D721Med (cell line): ENCODE data around the gene AATK.

ENCODE experiments used
- DNase-seq: peaks from one replicate; pipeline ENCODE4 v3.0.0; 2011; ENCODE audit warnings: low spot score; ENCODE audit not compliant: insufficient read length
- FAIRE-seq: peaks from 2 replicates; lab custom pipeline; 2011; peaks lifted over from hg19 to GRCh38; lab: Jason Lieb, UNC
- TF ChIP-seq, protein P1 (sequence below): IDR thresholded peaks from 2 replicates; pipeline ENCODE4 v1.5.1; 2012; ENCODE audit warnings: mild to moderate bottlenecking, control low read depth; ENCODE audit not compliant: insufficient read depth; ENCODE audit errors: missing control alignments

The AATK gene

DNA sequence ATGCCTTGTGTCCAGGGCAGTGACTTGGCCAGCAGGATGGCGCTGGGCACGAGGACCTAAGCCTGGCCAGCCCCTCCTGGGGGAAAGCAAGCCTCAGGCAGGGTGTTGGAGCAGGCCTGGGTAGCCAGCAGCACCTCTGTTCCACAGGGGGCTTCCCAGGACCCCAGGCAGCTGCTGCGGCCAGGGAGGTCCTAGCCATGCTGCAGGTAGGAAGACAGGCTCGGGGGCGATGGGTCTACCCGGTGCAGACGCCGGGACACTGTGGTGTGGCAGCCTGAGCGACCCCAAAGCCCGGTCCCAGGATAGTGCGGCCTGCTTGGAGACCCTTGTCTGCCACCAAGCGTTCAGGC, 22.4 kb upstream of the AATK start:
- FAIRE-seq (no peak), DNase-seq (no peak)
- TF ChIP-seq, protein P1, sequence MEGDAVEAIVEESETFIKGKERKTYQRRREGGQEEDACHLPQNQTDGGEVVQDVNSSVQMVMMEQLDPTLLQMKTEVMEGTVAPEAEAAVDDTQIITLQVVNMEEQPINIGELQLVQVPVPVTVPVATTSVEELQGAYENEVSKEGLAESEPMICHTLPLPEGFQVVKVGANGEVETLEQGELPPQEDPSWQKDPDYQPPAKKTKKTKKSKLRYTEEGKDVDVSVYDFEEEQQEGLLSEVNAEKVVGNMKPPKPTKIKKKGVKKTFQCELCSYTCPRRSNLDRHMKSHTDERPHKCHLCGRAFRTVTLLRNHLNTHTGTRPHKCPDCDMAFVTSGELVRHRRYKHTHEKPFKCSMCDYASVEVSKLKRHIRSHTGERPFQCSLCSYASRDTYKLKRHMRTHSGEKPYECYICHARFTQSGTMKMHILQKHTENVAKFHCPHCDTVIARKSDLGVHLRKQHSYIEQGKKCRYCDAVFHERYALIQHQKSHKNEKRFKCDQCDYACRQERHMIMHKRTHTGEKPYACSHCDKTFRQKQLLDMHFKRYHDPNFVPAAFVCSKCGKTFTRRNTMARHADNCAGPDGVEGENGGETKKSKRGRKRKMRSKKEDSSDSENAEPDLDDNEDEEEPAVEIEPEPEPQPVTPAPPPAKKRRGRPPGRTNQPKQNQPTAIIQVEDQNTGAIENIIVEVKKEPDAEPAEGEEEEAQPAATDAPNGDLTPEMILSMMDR: no peak

DNA sequence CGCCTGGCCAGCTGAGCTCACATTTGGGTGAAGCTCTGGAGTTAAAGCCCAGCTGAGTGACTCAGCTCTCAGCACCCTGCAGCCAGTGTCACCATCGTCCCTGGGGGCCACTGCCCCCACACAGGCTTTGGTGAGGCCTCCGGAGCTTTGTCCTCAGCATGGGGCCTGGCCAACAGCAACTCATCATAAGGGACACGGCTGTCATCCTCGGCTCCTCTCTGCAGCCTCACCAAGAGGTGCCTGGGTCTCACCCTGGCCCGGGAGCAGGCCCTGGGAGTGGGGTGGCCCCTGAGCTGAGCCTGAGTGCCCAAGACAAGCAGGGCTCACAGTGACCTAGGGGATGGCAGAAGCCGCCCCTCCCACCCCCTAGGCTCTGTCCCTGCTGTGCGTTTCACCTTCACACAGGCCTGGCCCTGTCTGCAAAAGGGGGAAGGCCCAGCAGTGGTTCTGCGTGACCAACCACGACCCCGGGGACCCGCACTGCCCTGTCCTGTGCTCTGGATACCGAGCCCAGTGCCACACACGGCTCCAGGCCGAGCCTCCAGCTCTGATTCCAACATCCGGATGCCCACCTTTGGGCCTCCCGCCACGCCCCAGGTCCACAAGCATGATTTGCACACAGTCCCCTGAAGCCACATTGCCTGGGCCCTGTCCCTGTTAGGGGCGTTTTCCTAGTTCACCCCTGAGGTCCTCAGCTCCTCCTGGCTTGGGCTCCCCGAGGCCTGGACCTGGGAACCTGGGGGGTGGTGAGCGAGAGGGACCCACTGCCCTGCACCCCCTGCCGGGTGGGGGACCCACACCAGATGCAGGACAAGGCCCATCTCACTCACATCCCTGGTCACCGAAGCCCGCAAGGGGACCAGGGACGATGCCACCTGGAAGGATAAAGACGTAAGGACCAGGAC, 21.8 kb upstream of the AATK start:
- no peak for DNase-seq
- TF ChIP-seq, protein P1: no peak

DNA sequence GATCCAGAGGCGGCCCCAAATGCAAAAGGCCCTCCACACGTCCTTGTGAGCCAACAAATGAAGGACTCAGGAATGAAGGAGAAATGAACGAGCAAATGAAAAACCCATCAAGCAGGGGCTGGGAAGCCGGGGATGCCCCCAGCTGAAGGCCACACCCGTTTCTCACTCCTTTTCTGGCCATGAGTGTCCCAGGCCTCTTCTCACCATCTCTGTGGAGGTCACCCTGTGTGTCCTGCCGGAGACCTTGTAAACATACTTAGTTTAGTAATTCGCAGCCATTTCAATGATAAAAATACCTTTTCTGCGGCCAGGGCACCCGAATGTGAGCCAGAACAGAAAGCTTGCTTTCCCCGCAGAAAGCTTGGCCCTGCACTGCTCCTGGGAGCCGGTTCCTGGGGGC, 21.1 kb upstream of the AATK start:
- DNase-seq (no peak), FAIRE-seq (no peak)
- TF ChIP-seq, protein P1: no peak

More for the DNA sequence above, 21.8 kb upstream of the AATK start:
- FAIRE-seq: no peak

DNA sequence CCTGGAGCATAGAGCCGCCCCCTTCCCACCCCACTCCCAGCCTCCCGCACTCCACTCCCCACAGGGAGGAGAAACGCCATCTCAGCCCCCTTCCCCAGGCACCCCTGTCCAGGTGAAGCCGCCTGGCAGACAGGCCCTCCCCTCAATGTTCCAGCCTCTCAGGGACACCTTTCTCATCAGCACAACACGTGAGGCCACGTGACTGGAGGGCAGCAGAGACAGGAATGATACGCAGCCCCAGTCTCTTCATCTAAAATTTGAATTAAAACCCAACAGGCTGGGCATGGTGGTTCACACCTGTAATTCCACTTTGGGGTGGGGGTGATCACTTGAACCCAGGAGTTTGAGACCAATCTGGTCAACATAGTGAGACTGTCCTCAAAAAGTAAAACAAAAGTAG, 20.2 kb upstream of the AATK start:
- DNase-seq (no peak), FAIRE-seq (no peak)
- TF ChIP-seq, protein P1: no peak

DNA sequence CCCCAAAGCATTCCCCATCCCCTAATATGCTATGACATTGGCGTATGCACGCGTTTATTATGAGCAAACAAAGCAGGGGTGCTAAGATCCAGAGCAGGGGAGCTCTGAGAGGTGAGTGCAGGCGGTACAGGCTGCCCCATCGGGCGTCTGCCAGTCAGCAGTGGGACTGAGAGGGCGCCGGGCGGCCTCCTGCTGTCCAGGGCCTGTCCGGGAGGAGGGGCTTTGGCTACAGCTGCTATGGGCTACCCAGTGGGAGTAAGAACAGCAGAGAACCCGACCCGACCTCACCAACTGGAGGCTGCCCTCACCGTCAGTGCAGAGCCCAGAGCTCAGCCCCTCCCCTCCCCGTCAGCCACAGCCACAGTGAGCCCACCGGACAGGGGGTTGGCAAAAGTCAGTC, 18.5 kb upstream of the AATK start:
- FAIRE-seq (no peak), DNase-seq (no peak)

DNA sequence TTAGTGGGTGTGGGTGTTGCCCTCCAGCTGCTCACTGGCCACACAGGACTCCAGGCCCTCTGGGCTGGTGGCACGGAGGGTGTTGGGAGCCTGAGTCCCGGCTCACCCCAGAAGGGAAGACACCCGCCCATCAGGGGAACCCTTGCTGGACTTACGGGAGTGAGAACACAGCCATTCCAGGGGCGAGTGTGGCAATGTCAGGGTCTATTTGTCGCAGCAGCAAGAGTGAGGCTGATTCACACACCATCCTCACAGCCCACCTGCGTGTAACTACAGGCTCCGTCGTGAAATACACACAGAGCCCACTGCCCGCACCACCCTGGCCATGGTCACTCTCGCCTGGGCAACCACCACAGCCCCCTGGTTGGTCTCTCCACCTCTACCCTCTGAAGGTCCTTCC, 17.8 kb upstream of the AATK start:
- FAIRE-seq: no peak
- no peak for DNase-seq
- TF ChIP-seq, protein P1: no peak

More for the DNA sequence above, 18.5 kb upstream of the AATK start:
- TF ChIP-seq, protein P1: no peak

DNA sequence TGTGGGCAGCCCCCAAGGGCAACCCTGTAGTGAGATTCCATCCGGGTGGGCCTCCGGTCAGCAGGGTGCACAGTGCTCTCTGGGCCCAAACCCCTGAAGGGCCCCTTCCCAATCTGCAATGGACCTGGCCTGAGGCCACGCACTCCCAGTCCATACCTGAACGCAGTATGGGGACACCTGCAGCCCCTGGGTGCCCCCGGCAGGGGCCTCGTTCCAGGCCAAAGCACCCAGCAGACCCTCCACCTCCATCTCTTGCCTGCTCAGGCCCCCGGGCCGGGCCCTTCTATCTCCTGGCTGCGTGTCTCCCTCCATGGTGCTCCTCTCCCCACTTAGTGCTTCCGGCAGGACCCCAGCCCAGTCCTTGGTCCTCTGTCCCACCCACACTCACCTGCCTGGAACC, 17.3 kb upstream of the AATK start:
- TF ChIP-seq, protein P1: no peak
- FAIRE-seq (no peak), DNase-seq (no peak)
